HEK293 (cell line): ENCODE measurements around the gene TNFAIP2.
"Not testable (repeated sequence)": the region's sequence is repeated elsewhere in the genome, so short reads cannot be mapped to it uniquely, and the experiment has no call there.

Experiments used
- CTCF ChIA-PET: fragments of 350-600 bp; formaldehyde crosslinking; extraction: SDS; loops from one replicate; lab custom pipeline; 2021; ENCODE audit warnings: antibody characterized with exemption; lab: Yijun Ruan, JAX
- POLR2A ChIA-PET: fragments of 300-600 bp; formaldehyde crosslinking; extraction: SDS; loops from one replicate; lab custom pipeline; 2020; ENCODE audit warnings: antibody characterized with exemption, inconsistent platforms; lab: Yijun Ruan, JAX
- H3K27ac ChIP-seq: fragments of 200-500 bp; sonication (Bioruptor generic); 2 replicates; pipeline ENCODE4 v1.5.1; 2014; ENCODE audit warnings: low read depth, low read length, control low read depth, inconsistent platforms; ENCODE audit errors: extremely low read depth
- H3K36me3 ChIP-seq, 2 experiments: fragments of 200-500 bp in 1 of 2; sonication (Bioruptor generic) in 1 of 2; 1 replicate in 1 of 2; 2 replicates in 1 of 2; pipeline ENCODE4 v1.5.1; 2014 to 2017; ENCODE audit warnings: inconsistent platforms in 2 of 2, low read length in 2 of 2; ENCODE audit not compliant: control insufficient read depth in 2 of 2, insufficient read depth in 1 of 2
- H3K4me1 ChIP-seq: fragments of 200-500 bp; sonication (Bioruptor generic); 2 replicates; pipeline ENCODE4 v1.5.1; 2014; ENCODE audit warnings: mild to moderate bottlenecking, low read length, inconsistent platforms; ENCODE audit not compliant: control insufficient read depth, insufficient read depth
- H3K4me3 ChIP-seq: 2 replicates; pipeline ENCODE4 v1.5.1; 2011; ENCODE audit warnings: low read depth, mild to moderate bottlenecking, control low read depth, low read length, moderate library complexity
- H3K9me3 ChIP-seq: fragments of 200-500 bp; sonication (Bioruptor generic); 2 replicates; pipeline ENCODE4 v1.5.1; 2014; ENCODE audit warnings: low read depth, low read length, inconsistent platforms; ENCODE audit not compliant: control insufficient read depth, insufficient read depth
- ATF2 ChIP-seq: fragments of 450-650 bp; formaldehyde crosslinking; IDR thresholded peaks from 2 replicates; pipeline ENCODE4 v1.5.1; 2016; ENCODE audit warnings: missing biosample characterization, missing genetic modification characterization, low read depth
- GLIS1 ChIP-seq: fragments of 450-650 bp; formaldehyde crosslinking; IDR thresholded peaks from 2 replicates; pipeline ENCODE4 v1.5.1; 2016; ENCODE audit warnings: missing biosample characterization, missing genetic modification characterization
- IKZF3 ChIP-seq: fragments of 450-650 bp; IDR thresholded peaks from 2 replicates; pipeline ENCODE4 v1.5.0; 2018; ENCODE audit warnings: missing biosample characterization, mild to moderate bottlenecking, missing genetic modification characterization, moderate library complexity
- INSM2 ChIP-seq: fragments of 450-650 bp; formaldehyde crosslinking; IDR thresholded peaks from 2 replicates; pipeline ENCODE4 v1.5.1; 2016; ENCODE audit warnings: missing biosample characterization, missing genetic modification characterization
- KLF1 ChIP-seq: fragments of 450-650 bp; formaldehyde crosslinking; IDR thresholded peaks from 2 replicates; pipeline ENCODE4 v1.5.1; 2016; ENCODE audit warnings: missing biosample characterization, missing genetic modification characterization
- KLF7 ChIP-seq: fragments of 450-650 bp; formaldehyde crosslinking; IDR thresholded peaks from 2 replicates; pipeline ENCODE4 v1.5.1; 2016; ENCODE audit warnings: missing biosample characterization, missing genetic modification characterization, borderline replicate concordance
- MYNN ChIP-seq: fragments of 450-650 bp; formaldehyde crosslinking; IDR thresholded peaks from 2 replicates; pipeline ENCODE4 v1.5.1; 2016; ENCODE audit warnings: missing biosample characterization, missing genetic modification characterization, borderline replicate concordance
- PRDM1 ChIP-seq: fragments of 450-650 bp; formaldehyde crosslinking; IDR thresholded peaks from 2 replicates; pipeline ENCODE4; 2016; ENCODE audit warnings: missing biosample characterization, missing genetic modification characterization
- SP2 ChIP-seq: fragments of 450-650 bp; formaldehyde crosslinking; IDR thresholded peaks from 2 replicates; pipeline ENCODE4 v1.5.1; 2016; ENCODE audit warnings: missing biosample characterization, missing genetic modification characterization
- ZBTB17 ChIP-seq: fragments of 450-650 bp; formaldehyde crosslinking; IDR thresholded peaks from 2 replicates; pipeline ENCODE4 v1.5.1; 2016; ENCODE audit warnings: missing biosample characterization, missing genetic modification characterization
- ZBTB26 ChIP-seq: fragments of 450-650 bp; formaldehyde crosslinking; optimal IDR thresholded peaks from 2 replicates; pipeline ENCODE3; 2016; ENCODE audit warnings: missing biosample characterization, mild to moderate bottlenecking, missing genetic modification characterization
- ZFHX2 ChIP-seq: fragments of 450-650 bp; formaldehyde crosslinking; conservative IDR thresholded peaks from 2 replicates; pipeline ENCODE4 v1.5.1; 2016; ENCODE audit warnings: missing biosample characterization, missing genetic modification characterization
- ZNF157 ChIP-seq: fragments of 450-650 bp; formaldehyde crosslinking; IDR thresholded peaks from 2 replicates; pipeline ENCODE4 v1.5.1; 2016; ENCODE audit warnings: missing biosample characterization, missing genetic modification characterization
- ZNF174 ChIP-seq: fragments of 450-650 bp; formaldehyde crosslinking; IDR thresholded peaks from 2 replicates; pipeline ENCODE4 v1.5.0; 2017; ENCODE audit warnings: missing biosample characterization, mild to moderate bottlenecking, missing genetic modification characterization
- ZNF26 ChIP-seq: fragments of 450-650 bp; formaldehyde crosslinking; IDR thresholded peaks from 2 replicates; pipeline ENCODE4 v1.5.1; 2016; ENCODE audit warnings: missing biosample characterization, missing genetic modification characterization
- ZNF621 ChIP-seq: fragments of 450-650 bp; formaldehyde crosslinking; IDR thresholded peaks from 2 replicates; pipeline ENCODE4 v1.5.1; 2017; ENCODE audit warnings: missing biosample characterization, missing genetic modification characterization
- ZNF785 ChIP-seq: fragments of 450-650 bp; formaldehyde crosslinking; IDR thresholded peaks from 2 replicates; pipeline ENCODE4 v1.5.1; 2016; ENCODE audit warnings: missing biosample characterization, missing genetic modification characterization
- TF ChIP-seq, protein P1 (sequence below): fragments of 450-650 bp; formaldehyde crosslinking; IDR thresholded peaks from 2 replicates; pipeline ENCODE4 v1.5.1; 2017; ENCODE audit warnings: missing biosample characterization, mild to moderate bottlenecking, missing genetic modification characterization, moderate library complexity
- TF ChIP-seq, protein P2 (sequence below): fragments of 450-650 bp; formaldehyde crosslinking; IDR thresholded peaks from 2 replicates; pipeline ENCODE4 v1.5.1; 2016; ENCODE audit warnings: missing biosample characterization, missing genetic modification characterization
- TF ChIP-seq, protein P3 (sequence below): fragments of 450-650 bp; formaldehyde crosslinking; IDR thresholded peaks from 2 replicates; pipeline ENCODE4 v1.5.1; 2017; ENCODE audit warnings: missing biosample characterization, missing genetic modification characterization

Gene TNFAIP2

DNA sequence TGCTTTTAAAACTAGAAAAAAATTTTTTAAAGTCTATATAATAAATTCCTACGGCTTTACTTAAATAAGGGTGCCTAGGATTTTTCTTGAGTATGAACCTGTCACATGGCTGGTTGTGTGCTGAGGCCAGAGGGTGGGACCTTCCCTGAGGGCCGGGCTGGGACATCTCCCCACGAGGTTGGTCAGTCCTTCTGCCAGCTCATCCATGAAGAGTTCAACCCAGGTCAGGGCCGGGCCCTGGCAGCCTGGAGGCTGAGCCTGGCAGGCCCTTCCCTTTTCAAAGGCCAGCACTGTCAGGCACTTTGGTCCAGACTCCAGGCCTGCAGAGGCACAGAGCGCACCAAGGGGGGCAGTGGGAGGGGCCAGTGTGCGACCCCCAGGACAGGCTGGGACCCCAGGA, 31.7 kb downstream of the TNFAIP2 start:
- ChIA-PET CTCF (no interaction called here), POLR2A (no interaction called here)
- H3K27ac ChIP-seq: no peak overlapping the region
- no peak overlapping the region for H3K4me3 ChIP-seq
- no peaks in the 10 kb centered on the region for H3K36me3 ChIP-seq
- no peaks in the 10 kb centered on the region for H3K9me3 ChIP-seq
- no peaks in the 10 kb centered on the region for H3K4me1 ChIP-seq
- no peak for TF ChIP-seq PRDM1
- peak; percentile 34 for TF ChIP-seq GLIS1 (tag by site-specific recombination)
- TF ChIP-seq ZBTB26 (tag by site-specific recombination): no peak
- TF ChIP-seq SP2: peak; percentile 42; the same call in 1 of the 2 replicates

DNA sequence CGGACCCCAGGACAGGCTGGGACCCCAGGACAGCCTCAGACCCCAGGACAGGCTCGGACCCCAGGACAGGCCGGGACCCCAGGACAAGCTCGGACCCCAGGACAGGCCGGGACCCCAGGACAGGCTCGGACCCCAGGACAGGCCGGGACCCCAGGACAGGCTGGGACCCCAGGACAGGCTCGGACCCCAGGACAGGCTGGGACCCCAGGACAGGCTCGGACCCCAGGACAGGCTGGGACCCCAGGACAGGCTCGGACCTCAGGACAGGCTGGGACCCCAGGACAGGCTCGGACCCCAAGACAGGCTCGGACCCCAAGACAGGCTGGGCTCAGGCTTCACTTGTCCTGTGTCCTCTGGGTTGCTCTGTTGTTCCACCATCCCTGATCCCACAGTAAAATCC, 32.2 kb downstream of the TNFAIP2 start:
- H3K4me1 ChIP-seq, H3K27ac ChIP-seq, CTCF ChIA-PET, POLR2A ChIA-PET, H3K36me3 ChIP-seq, H3K9me3 ChIP-seq, H3K4me3 ChIP-seq: not testable (repeated sequence)

- POLR2A ChIA-PET: no interaction called here
These were observed 32.6 kb downstream of the TNFAIP2 start for GRCh38 chr14:103155826-103156394.

More at GRCh38 chr14:103155826-103156394, 32.6 kb downstream of the TNFAIP2 start:
- H3K27ac ChIP-seq: no peak overlapping the region
- no peaks in the 10 kb centered on the region for H3K4me1 ChIP-seq
- no peaks in the 10 kb centered on the region for H3K36me3 ChIP-seq
- H3K4me3 ChIP-seq: no peak overlapping the region
- no peaks in the 10 kb centered on the region for H3K9me3 ChIP-seq
- CTCF ChIA-PET: no interaction called here
- no peak for TF ChIP-seq INSM2 (tag by site-specific recombination)
- no peak for TF ChIP-seq ZBTB17 (tag by site-specific recombination)
- no peak for TF ChIP-seq ZNF785 (tag by site-specific recombination)
- TF ChIP-seq ZNF174 (tag by site-specific recombination): no peak
- TF ChIP-seq ZNF157 (tag by site-specific recombination): peak; percentile 75
- no peak for TF ChIP-seq KLF1 (tag by site-specific recombination)
- no peak for TF ChIP-seq IKZF3 (tag by site-specific recombination)
- no peak for TF ChIP-seq MYNN (tag by site-specific recombination)
- TF ChIP-seq ZNF621: no peak
- TF ChIP-seq KLF7: no peak
- TF ChIP-seq, protein P1, sequence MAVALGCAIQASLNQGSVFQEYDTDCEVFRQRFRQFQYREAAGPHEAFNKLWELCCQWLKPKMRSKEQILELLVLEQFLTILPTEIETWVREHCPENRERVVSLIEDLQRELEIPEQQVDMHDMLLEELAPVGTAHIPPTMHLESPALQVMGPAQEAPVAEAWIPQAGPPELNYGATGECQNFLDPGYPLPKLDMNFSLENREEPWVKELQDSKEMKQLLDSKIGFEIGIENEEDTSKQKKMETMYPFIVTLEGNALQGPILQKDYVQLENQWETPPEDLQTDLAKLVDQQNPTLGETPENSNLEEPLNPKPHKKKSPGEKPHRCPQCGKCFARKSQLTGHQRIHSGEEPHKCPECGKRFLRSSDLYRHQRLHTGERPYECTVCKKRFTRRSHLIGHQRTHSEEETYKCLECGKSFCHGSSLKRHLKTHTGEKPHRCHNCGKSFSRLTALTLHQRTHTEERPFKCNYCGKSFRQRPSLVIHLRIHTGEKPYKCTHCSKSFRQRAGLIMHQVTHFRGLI (tag by site-specific recombination): no peak
- TF ChIP-seq ZFHX2 (tag by site-specific recombination): 0 out of 2 replicates have a peak, but pooled peaks have one; percentile 13
- TF ChIP-seq, protein P2, sequence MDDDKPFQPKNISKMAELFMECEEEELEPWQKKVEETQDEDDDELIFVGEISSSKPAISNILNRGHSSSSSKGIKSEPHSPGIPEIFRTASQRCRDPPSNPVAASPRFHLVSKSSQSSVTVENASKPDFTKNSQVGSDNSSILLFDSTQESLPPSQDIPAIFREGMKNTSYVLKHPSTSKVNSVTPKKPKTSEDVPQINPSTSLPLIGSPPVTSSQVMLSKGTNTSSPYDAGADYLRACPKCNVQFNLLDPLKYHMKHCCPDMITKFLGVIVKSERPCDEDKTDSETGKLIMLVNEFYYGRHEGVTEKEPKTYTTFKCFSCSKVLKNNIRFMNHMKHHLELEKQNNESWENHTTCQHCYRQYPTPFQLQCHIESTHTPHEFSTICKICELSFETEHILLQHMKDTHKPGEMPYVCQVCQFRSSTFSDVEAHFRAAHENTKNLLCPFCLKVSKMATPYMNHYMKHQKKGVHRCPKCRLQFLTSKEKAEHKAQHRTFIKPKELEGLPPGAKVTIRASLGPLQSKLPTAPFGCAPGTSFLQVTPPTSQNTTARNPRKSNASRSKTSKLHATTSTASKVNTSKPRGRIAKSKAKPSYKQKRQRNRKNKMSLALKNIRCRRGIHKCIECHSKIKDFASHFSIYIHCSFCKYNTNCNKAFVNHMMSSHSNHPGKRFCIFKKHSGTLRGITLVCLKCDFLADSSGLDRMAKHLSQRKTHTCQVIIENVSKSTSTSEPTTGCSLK (tag by site-specific recombination): no peak
- TF ChIP-seq, protein P3, sequence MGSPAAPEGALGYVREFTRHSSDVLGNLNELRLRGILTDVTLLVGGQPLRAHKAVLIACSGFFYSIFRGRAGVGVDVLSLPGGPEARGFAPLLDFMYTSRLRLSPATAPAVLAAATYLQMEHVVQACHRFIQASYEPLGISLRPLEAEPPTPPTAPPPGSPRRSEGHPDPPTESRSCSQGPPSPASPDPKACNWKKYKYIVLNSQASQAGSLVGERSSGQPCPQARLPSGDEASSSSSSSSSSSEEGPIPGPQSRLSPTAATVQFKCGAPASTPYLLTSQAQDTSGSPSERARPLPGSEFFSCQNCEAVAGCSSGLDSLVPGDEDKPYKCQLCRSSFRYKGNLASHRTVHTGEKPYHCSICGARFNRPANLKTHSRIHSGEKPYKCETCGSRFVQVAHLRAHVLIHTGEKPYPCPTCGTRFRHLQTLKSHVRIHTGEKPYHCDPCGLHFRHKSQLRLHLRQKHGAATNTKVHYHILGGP (tag by site-specific recombination): no peak
- TF ChIP-seq ATF2: no peak
- no peak for TF ChIP-seq ZNF26 (tag by site-specific recombination)
